KMS-11 (cell line): ENCODE data around the gene KIF18A.

Source experiments
- H2AFZ ChIP-seq: fragments of 200-600 bp; sonication (generic); 2 replicates; pipeline ENCODE4 v1.6.1; 2016; ENCODE audit warnings: antibody characterized with exemption, mixed run types, low read depth
- H3K27ac ChIP-seq: fragments of 200-600 bp; sonication (generic); 2 replicates; pipeline ENCODE4 v1.6.1; 2016; ENCODE audit warnings: mild to moderate bottlenecking, mixed run types
- H3K27me3 ChIP-seq: fragments of 200-600 bp; sonication (generic); 2 replicates; pipeline ENCODE4 v1.6.1; 2017; ENCODE audit warnings: mild to moderate bottlenecking, low read depth, mixed run types, moderate library complexity; ENCODE audit not compliant: insufficient read depth
- H3K36me3 ChIP-seq: fragments of 200-600 bp; sonication (generic); 2 replicates; pipeline ENCODE4 v1.6.1; 2017; ENCODE audit warnings: mild to moderate bottlenecking, mixed run types; ENCODE audit not compliant: insufficient read depth
- H3K4me1 ChIP-seq: fragments of 200-600 bp; sonication (generic); 2 replicates; pipeline ENCODE4 v1.6.1; 2016; ENCODE audit warnings: mild to moderate bottlenecking, low read depth, mixed run types; ENCODE audit not compliant: poor library complexity, severe bottlenecking
- H3K4me2 ChIP-seq: fragments of 200-600 bp; sonication (generic); 2 replicates; pipeline ENCODE4 v1.7.0; 2016; ENCODE audit warnings: mild to moderate bottlenecking, mixed run types
- H3K4me3 ChIP-seq: fragments of 200-600 bp; sonication (generic); IDR thresholded peaks from 2 replicates; pipeline ENCODE4 v1.6.1; 2017; ENCODE audit warnings: low read depth, low read length, mixed read lengths; ENCODE audit not compliant: insufficient read depth
- H3K79me2 ChIP-seq: fragments of 200-600 bp; sonication (generic); 2 replicates; pipeline ENCODE4 v1.6.1; 2016; ENCODE audit warnings: low read depth, mixed run types; ENCODE audit not compliant: insufficient read depth
- H3K9ac ChIP-seq: fragments of 200-600 bp; sonication (generic); 2 replicates; pipeline ENCODE4 v1.6.1; 2016; ENCODE audit warnings: mild to moderate bottlenecking, mixed run types
- H4K20me1 ChIP-seq: fragments of 200-600 bp; sonication (generic); 2 replicates; pipeline ENCODE4 v1.6.1; 2016; ENCODE audit warnings: mild to moderate bottlenecking, mixed run types; ENCODE audit not compliant: insufficient read depth
- CTCF ChIP-seq: fragments of 200-600 bp; sonication (generic); conservative IDR thresholded peaks from 2 replicates; pipeline ENCODE4 v1.6.1; 2017; ENCODE audit warnings: low read depth, mild to moderate bottlenecking, antibody characterized with exemption, low read length, moderate library complexity, mixed read lengths

Gene KIF18A

GRCh38 chr11:28110821-28111200 lies 2.9 kb upstream of the KIF18A start:
- Histone ChIP-seq H3K27ac (peak overlapping the region; percentile 83), H3K4me1 (peaks cover 35% of the 10 kb centered on the region), H3K9ac (peak overlapping the region; percentile 90), H4K20me1 (no peaks in the 10 kb centered on the region), H3K36me3 (0 out of 2 replicates have a peak, but pooled peaks cover 5% of the 10 kb centered on the region), H2AFZ (peak overlapping the region; percentile 27), H3K4me2 (peak overlapping the region; percentile 94), H3K4me3 (peak overlapping the region; percentile 46), H3K79me2 (peaks cover 56% of the 10 kb centered on the region), H3K27me3 (no peaks in the 10 kb centered on the region)
- TF ChIP-seq CTCF: no peak

GRCh38 chr11:28110108-28110820 lies 2.3 kb upstream of the KIF18A start:
- H3K4me3 ChIP-seq: peak overlapping the region; percentile 46
- H3K4me1 ChIP-seq: peaks cover 40% of the 10 kb centered on the region
- no peaks in the 10 kb centered on the region for H4K20me1 ChIP-seq
- H3K27me3 ChIP-seq: no peaks in the 10 kb centered on the region
- peaks cover 61% of the 10 kb centered on the region for H3K79me2 ChIP-seq
- H3K36me3 ChIP-seq: 0 out of 2 replicates have a peak, but pooled peaks cover 5% of the 10 kb centered on the region
- peak overlapping the region; percentile 94 for H3K4me2 ChIP-seq
- H3K9ac ChIP-seq: peak overlapping the region; percentile 90
- peak overlapping the region; percentile 83 for H3K27ac ChIP-seq
- no peak for TF ChIP-seq CTCF
- peak overlapping the region; percentile 27 for H2AFZ ChIP-seq

- Histone ChIP-seq H3K9ac (peak overlapping the region; percentile 78; the same call in 1 of the 2 replicates), H3K27me3 (no peaks in the 10 kb centered on the region), H2AFZ (peak overlapping the region; percentile 70; the same call in 1 of the 2 replicates), H3K79me2 (peaks cover 70% of the 10 kb centered on the region), H3K4me3 (no peak overlapping the region), H4K20me1 (no peaks in the 10 kb centered on the region), H3K36me3 (no peaks in the 10 kb centered on the region), H3K27ac (peak overlapping the region; percentile 91), H3K4me1 (peaks cover 49% of the 10 kb centered on the region), H3K4me2 (peak overlapping the region; percentile 94)
- no peak for TF ChIP-seq CTCF
Observed at GRCh38 chr11:28108958-28109357, 1.0 kb upstream of the KIF18A start.

- TF ChIP-seq CTCF: no peak
- Histone ChIP-seq H2AFZ (peak overlapping the region; percentile 70), H3K4me1 (peaks cover 49% of the 10 kb centered on the region), H3K27me3 (no peaks in the 10 kb centered on the region), H3K4me3 (no peak overlapping the region), H3K9ac (peak overlapping the region; percentile 78), H4K20me1 (no peaks in the 10 kb centered on the region), H3K4me2 (peak overlapping the region; percentile 79), H3K27ac (peak overlapping the region; percentile 91), H3K36me3 (no peaks in the 10 kb centered on the region), H3K79me2 (peaks cover 78% of the 10 kb centered on the region)
Observed at GRCh38 chr11:28107191-28107749, 686 bp downstream of the KIF18A start.
